Left lobe of liver (tissue), 2 donors: ENCODE data around the gene RBM39. TPM values are rescaled to one million over a fixed set of nuclear protein-coding genes. Genes with fewer than 3 reads are reported as not detected.
"Not testable (repeated sequence)": the region's sequence is repeated elsewhere in the genome, so short reads cannot be mapped to it uniquely, and the experiment has no call there.

ENCODE experiments used
- ATAC-seq: fragments of 200-7000 bp; cut with Tn5 transposase; one replicate; pipeline ENCODE4 v1.9.1; 2020; ENCODE audit warnings: mild to moderate bottlenecking, moderate library complexity
- DNase-seq: peaks from one replicate; pipeline ENCODE4 v3.0.0-alpha.2; 2020; ENCODE audit warnings: low spot score
- total RNA-seq: library from RNA; stranded (reverse); gene quantifications from one replicate; pipeline ENCODE4 v1.2.1, GENCODE V29; 2021
- donor health status: DM: no; HTN: no; CAD: no; lungs with moderate emphysema.
- donor health status: DM: no; HTN: yes; CAD: no.

RBM39 gene
- total RNA-seq, 1 donor from 2014 or later, result 102 TPM

- no peak for ATAC-seq
- no peak for DNase-seq
These were observed 15.1 kb upstream of the RBM39 start for GRCh38 chr20:35757098-35757705.

GRCh38 chr20:35756404-35756803 lies 14.3 kb upstream of the RBM39 start:
- DNase-seq (peak; percentile 29), ATAC-seq (no peak)

GRCh38 chr20:35750611-35751010 lies 8.6 kb upstream of the RBM39 start:
- DNase-seq, result no peak
- no peak for ATAC-seq

- DNase-seq, ATAC-seq: not testable (repeated sequence)
These were observed 2.4 kb upstream of the RBM39 start for GRCh38 chr20:35744492-35744841.

- DNase-seq, result no peak
These were observed 1.8 kb upstream of the RBM39 start for GRCh38 chr20:35743693-35744491.

GRCh38 chr20:35742741-35743523 lies 872 bp upstream of the RBM39 start:
- no peak for ATAC-seq
- no peak for DNase-seq

More at GRCh38 chr20:35743693-35744491, 1.8 kb upstream of the RBM39 start:
- ATAC-seq, result no peak

- ATAC-seq (no peak), DNase-seq (no peak)
These were observed 2.5 kb downstream of the RBM39 start for GRCh38 chr20:35739294-35740163.

GRCh38 chr20:35738410-35739179 lies 3.5 kb downstream of the RBM39 start:
- ATAC-seq, result no peak
- no peak for DNase-seq

- no peak for ATAC-seq
- DNase-seq, result no peak
These were observed 4.2 kb downstream of the RBM39 start for GRCh38 chr20:35737865-35738333.

- ATAC-seq (no peak), DNase-seq (no peak)
These were observed 6.1 kb downstream of the RBM39 start for GRCh38 chr20:35735826-35736470.

GRCh38 chr20:35734777-35735649 lies 7.0 kb downstream of the RBM39 start:
- ATAC-seq (no peak), DNase-seq (no peak)

- no peak for DNase-seq
- no peak for ATAC-seq
These were observed 7.7 kb downstream of the RBM39 start for GRCh38 chr20:35734374-35734773.

GRCh38 chr20:35732644-35732982 lies 9.4 kb downstream of the RBM39 start:
- ATAC-seq, result no peak
- DNase-seq, result no peak

- ATAC-seq, result no peak
- no peak for DNase-seq
These were observed 10.0 kb downstream of the RBM39 start for GRCh38 chr20:35731862-35732643.

GRCh38 chr20:35731469-35731788 lies 10.6 kb downstream of the RBM39 start:
- DNase-seq (no peak), ATAC-seq (no peak)

GRCh38 chr20:35730583-35731468 lies 11.2 kb downstream of the RBM39 start:
- no peak for ATAC-seq

More at GRCh38 chr20:35730583-35731468, 11.2 kb downstream of the RBM39 start:
- DNase-seq, result no peak
